ENCODE measurements around the gene KCNAB1. TPM values are rescaled to one million over a fixed set of nuclear protein-coding genes. Genes with fewer than 3 reads are reported as not detected.

Gene KCNAB1
- total RNA-seq, 3 donors from 2014 or later: 0.65 to 13.5 (median 1.2) TPM

GRCh38 chr3:156330415-156330814, 210.0 kb downstream of the KCNAB1 start:
- no peaks in the 10 kb centered on the region for H3K9me3 ChIP-seq
- H3K4me3 ChIP-seq: no peak overlapping the region
- no peak for DNase-seq
- H3K36me3 ChIP-seq (ENCODE audit: low read depth): no peaks in the 10 kb centered on the region
- no peak for ATAC-seq
- H3K4me1 ChIP-seq (ENCODE audit: low read depth): no peaks in the 10 kb centered on the region
- intact Hi-C loops (cut with DNase I, micrococcal nuclease): no loop called here
- TF ChIP-seq CTCF (IDR thresholded peaks at IDR 0.05): no peak

GRCh38 chr3:156332304-156332703, 211.9 kb downstream of the KCNAB1 start:
- H3K9me3 ChIP-seq: no peaks in the 10 kb centered on the region
- intact Hi-C loops (cut with DNase I, micrococcal nuclease): no loop called here
- H3K4me1 ChIP-seq (ENCODE audit: low read depth): no peaks in the 10 kb centered on the region
- DNase-seq: no peak
- TF ChIP-seq CTCF (IDR thresholded peaks at IDR 0.05): no peak
- no peaks in the 10 kb centered on the region for H3K36me3 ChIP-seq (ENCODE audit: low read depth)
- no peak for ATAC-seq
- H3K4me3 ChIP-seq: no peak overlapping the region

GRCh38 chr3:156334841-156335545, 214.6 kb downstream of the KCNAB1 start:
- no peaks in the 10 kb centered on the region for H3K36me3 ChIP-seq (ENCODE audit: low read depth)
- H3K9me3 ChIP-seq: no peaks in the 10 kb centered on the region
- DNase-seq: peak in 1 of 3 donors; percentile 48
- intact Hi-C loops (cut with DNase I, micrococcal nuclease): no loop called here
- no peak overlapping the region for H3K4me3 ChIP-seq
- TF ChIP-seq CTCF (IDR thresholded peaks at IDR 0.05): no peak
- ATAC-seq: peak; percentile 99
- H3K4me1 ChIP-seq (ENCODE audit: low read depth): no peaks in the 10 kb centered on the region

- Histone ChIP-seq H3K4me3 (no peak overlapping the region), H3K36me3 (ENCODE audit: low read depth) (no peaks in the 10 kb centered on the region), H3K9me3 (no peaks in the 10 kb centered on the region), H3K4me1 (ENCODE audit: low read depth) (no peaks in the 10 kb centered on the region)
- DNase-seq (no peak), ATAC-seq (no peak)
- intact Hi-C loops (cut with DNase I, micrococcal nuclease): no loop called here
- TF ChIP-seq CTCF (IDR thresholded peaks at IDR 0.05): no peak
Measured at GRCh38 chr3:156339491-156339890, 219.1 kb downstream of the KCNAB1 start.

- Histone ChIP-seq H3K36me3 (ENCODE audit: low read depth) (no peaks in the 10 kb centered on the region), H3K4me1 (ENCODE audit: low read depth) (no peaks in the 10 kb centered on the region), H3K4me3 (no peak overlapping the region), H3K9me3 (no peaks in the 10 kb centered on the region)
- intact Hi-C loops (cut with DNase I, micrococcal nuclease): no loop called here
- TF ChIP-seq CTCF (IDR thresholded peaks at IDR 0.05): no peak
- DNase-seq (no peak), ATAC-seq (no peak)
Measured at GRCh38 chr3:156341332-156341731, 221.0 kb downstream of the KCNAB1 start.

All from mucosa of descending colon (tissue), 3 donors.